IMR-90 (cell line): ENCODE data around the gene OPCML. TPM values are rescaled to one million over a fixed set of nuclear protein-coding genes. Genes with fewer than 3 reads are reported as not detected.
A peak's percentile ranks its signal among the peaks of the same experiment; 100 is the strongest.

Experiments
- ATAC-seq: fragments of 200-7000 bp; cut with Tn5 transposase; 2 replicates; pipeline ENCODE4 v1.9.1; 2020; ENCODE audit warnings: low read depth, mild to moderate bottlenecking, moderate library complexity
- BruUV-seq: library from RNA; stranded (reverse); fragments of 400-500 nt; replicated peaks from 2 replicates; lab custom pipeline; 2021; lab: Mats Ljungman, UMichigan
- CTCF ChIA-PET: fragments of 300-600 bp; formaldehyde crosslinking; extraction: SDS; loops from one replicate; lab custom pipeline; 2021; ENCODE audit warnings: antibody characterized with exemption; lab: Yijun Ruan, JAX
- POLR2A ChIA-PET: fragments of 300-600 bp; sonication (Branson Sonifier 250); formaldehyde crosslinking; loops from one replicate; lab custom pipeline; 2022; ENCODE audit warnings: antibody characterized with exemption; ENCODE audit not compliant: unreplicated experiment; lab: Charles Lee
- DNase-seq: peaks from one replicate; pipeline ENCODE4 v3.0.0; 2013
- H2AFZ ChIP-seq: replicated peaks from 2 replicates; pipeline ENCODE3; 2013; ENCODE audit warnings: low read length, mild to moderate bottlenecking; ENCODE audit not compliant: poor library complexity
- H2AK5ac ChIP-seq: 2 replicates; pipeline ENCODE4 v1.6.1; 2013; ENCODE audit warnings: low read depth, low read length, inconsistent platforms
- H2AK9ac ChIP-seq: replicated peaks from 2 replicates; pipeline ENCODE3; 2013; ENCODE audit warnings: mild to moderate bottlenecking, low read depth, low read length, moderate library complexity; ENCODE audit not compliant: poor library complexity
- H2BK120ac ChIP-seq: 2 replicates; pipeline ENCODE4 v1.6.1; 2013; ENCODE audit warnings: low read depth, low read length, inconsistent platforms
- H2BK15ac ChIP-seq: 3 replicates; pipeline ENCODE4 v1.6.1; 2013; ENCODE audit warnings: low read depth, low read length, inconsistent platforms
- H2BK20ac ChIP-seq: 2 replicates; pipeline ENCODE4 v1.6.1; 2013; ENCODE audit warnings: low read depth, mild to moderate bottlenecking, inconsistent platforms, low read length, moderate library complexity
- H2BK5ac ChIP-seq: 2 replicates; pipeline ENCODE4 v1.6.1; 2013; ENCODE audit warnings: mild to moderate bottlenecking, low read depth, low read length, inconsistent platforms; ENCODE audit not compliant: poor library complexity, severe bottlenecking
- H3K14ac ChIP-seq: replicated peaks from 2 replicates; pipeline ENCODE4 v1.6.1; 2013; ENCODE audit warnings: low read depth, low read length, inconsistent platforms
- H3K18ac ChIP-seq: 2 replicates; pipeline ENCODE4 v1.6.1; 2013; ENCODE audit warnings: low read depth, low read length, control low read depth
- H3K23ac ChIP-seq: 2 replicates; pipeline ENCODE4 v1.6.1; 2013; ENCODE audit warnings: low read depth, low read length, inconsistent platforms
- H3K27ac ChIP-seq: 2 replicates; pipeline ENCODE4 v1.5.1; 2013; ENCODE audit warnings: mild to moderate bottlenecking, control low read depth, low read length; ENCODE audit not compliant: insufficient read depth
- H3K27me3 ChIP-seq: 2 replicates; pipeline ENCODE4 v1.6.1; 2013; ENCODE audit warnings: low read length; ENCODE audit not compliant: control insufficient read depth, insufficient read depth
- H3K36me3 ChIP-seq: 2 replicates; pipeline ENCODE4 v1.6.1; 2013; ENCODE audit warnings: low read length, mixed read lengths; ENCODE audit not compliant: control insufficient read depth, insufficient read depth
- H3K4ac ChIP-seq: 2 replicates; pipeline ENCODE4 v1.6.1; 2013; ENCODE audit warnings: low read depth, low read length, inconsistent platforms
- H3K4me1 ChIP-seq: 2 replicates; pipeline ENCODE4 v1.6.1; 2013; ENCODE audit warnings: low read length, mixed read lengths; ENCODE audit not compliant: control insufficient read depth, insufficient read depth
- H3K4me2 ChIP-seq: 2 replicates; pipeline ENCODE4 v1.6.1; 2013; ENCODE audit warnings: low read depth, mild to moderate bottlenecking, control low read depth, low read length, moderate library complexity
- H3K4me3 ChIP-seq: 2 replicates; pipeline ENCODE4 v1.5.1; 2013; ENCODE audit warnings: low read depth, mild to moderate bottlenecking, control low read depth, low read length, moderate library complexity; ENCODE audit not compliant: insufficient read depth
- H3K56ac ChIP-seq: 2 replicates; pipeline ENCODE4 v1.6.1; 2013; ENCODE audit warnings: low read length, inconsistent platforms; ENCODE audit not compliant: insufficient read depth; ENCODE audit errors: extremely low read depth
- H3K79me1 ChIP-seq, 2 experiments: 2 replicates each; pipeline ENCODE4 v1.6.1; 2013; ENCODE audit warnings: low read length in 2 of 2, inconsistent platforms in 1 of 2, low read depth in 1 of 2
- H3K9ac ChIP-seq: 2 replicates; pipeline ENCODE4 v1.6.1; 2013; ENCODE audit warnings: low read depth, low read length, control low read depth
- H3K9me1 ChIP-seq: 2 replicates; pipeline ENCODE4 v1.6.1; 2013; ENCODE audit warnings: low read length, inconsistent platforms; ENCODE audit not compliant: insufficient read depth
- H3K9me3 ChIP-seq: 2 replicates; pipeline ENCODE4 v1.6.1; 2013; ENCODE audit warnings: low read length; ENCODE audit not compliant: control insufficient read depth, insufficient read depth
- H4K20me1 ChIP-seq: 2 replicates; pipeline ENCODE4 v1.6.1; 2013; ENCODE audit warnings: low read length, inconsistent platforms; ENCODE audit not compliant: insufficient read depth
- H4K5ac ChIP-seq: 2 replicates; pipeline ENCODE4 v1.6.1; 2013; ENCODE audit warnings: mild to moderate bottlenecking, low read depth, low read length, control low read depth
- H4K8ac ChIP-seq, 2 experiments: 2 replicates each; pipeline ENCODE4 v1.6.1; 2013; ENCODE audit warnings: low read depth in 2 of 2, low read length in 2 of 2, control low read depth in 1 of 2, inconsistent platforms in 1 of 2
- H4K91ac ChIP-seq: 2 replicates; pipeline ENCODE4 v1.6.1; 2013; ENCODE audit warnings: low read depth, low read length, inconsistent platforms; ENCODE audit not compliant: insufficient read depth
- CEBPB ChIP-seq: IDR thresholded peaks from 2 replicates; pipeline ENCODE4 v1.6.1; 2012; ENCODE audit warnings: low read depth, low read length, improper control_type of control experiment
- CHD1 ChIP-seq: IDR thresholded peaks from 2 replicates; pipeline ENCODE4 v1.6.1; 2012; ENCODE audit warnings: low read depth, low read length, improper control_type of control experiment
- CTCF ChIP-seq: conservative IDR thresholded peaks from 2 replicates; pipeline ENCODE4 v1.5.1; 2012; ENCODE audit warnings: mild to moderate bottlenecking, low read depth, low read length, improper control_type of control experiment
- ELK1 ChIP-seq: fragments of 150-350 bp; IDR thresholded peaks from 2 replicates; pipeline ENCODE4 v1.6.1; 2016; ENCODE audit warnings: low read depth, mild to moderate bottlenecking, low read length, moderate library complexity, borderline replicate concordance
- MAFK ChIP-seq: IDR thresholded peaks from 2 replicates; pipeline ENCODE4 v1.6.1; 2012; ENCODE audit warnings: low read depth, low read length, improper control_type of control experiment
- MAZ ChIP-seq: IDR thresholded peaks from 2 replicates; pipeline ENCODE4 v1.6.1; 2012; ENCODE audit warnings: low read depth, mild to moderate bottlenecking, low read length, improper control_type of control experiment, moderate library complexity, borderline replicate concordance
- MXI1 ChIP-seq: IDR thresholded peaks from 2 replicates; pipeline ENCODE4 v1.6.1; 2012; ENCODE audit warnings: low read depth, mild to moderate bottlenecking, low read length, moderate library complexity, borderline replicate concordance
- NFE2L2 ChIP-seq: fragments of 150-350 bp; IDR thresholded peaks from 2 replicates; pipeline ENCODE4 v1.6.1; 2016; ENCODE audit warnings: low read depth, mild to moderate bottlenecking, low read length
- RAD21 ChIP-seq: IDR thresholded peaks from 2 replicates; pipeline ENCODE4 v1.6.1; 2012; ENCODE audit warnings: low read length, improper control_type of control experiment
- RCOR1 ChIP-seq: IDR thresholded peaks from 2 replicates; pipeline ENCODE4 v1.6.1; 2012; ENCODE audit warnings: mild to moderate bottlenecking, low read length, improper control_type of control experiment; ENCODE audit not compliant: insufficient replicate concordance
- RFX5 ChIP-seq: IDR thresholded peaks from 2 replicates; pipeline ENCODE4 v1.8.0; 2012; ENCODE audit warnings: low read depth, mild to moderate bottlenecking, low read length, moderate library complexity
- WGBS, 2 experiments: methylation state at CpG; one replicate each; pipeline versions ENCODE4 v1.1.5 to v1.1.7; 2013; ENCODE audit warnings: missing lambda C conversion rate in 2 of 2; ENCODE audit not compliant: insufficient read length in 1 of 2; ENCODE audit errors: extremely low coverage in 2 of 2; 5-methylcytosine and 5-hydroxymethylcytosine counted together
- dilution Hi-C: fragments of 300-500 bp; cut with HindIII; formaldehyde crosslinking; loops from one replicate; pipeline ENCODE4 v1.14.3; 2018; ENCODE audit warnings: low sequenced_read_pairs; ENCODE audit not compliant: unreplicated experiment
- in situ Hi-C: fragments of 300-500 bp; cut with MboI; formaldehyde crosslinking; loops from 3 replicates; pipeline ENCODE4 v1.14.3; 2019; ENCODE audit warnings: low sequenced_read_pairs, inconsistent platforms, mixed read lengths
- intact Hi-C: fragments of 100-400 bp; cut with micrococcal nuclease; formaldehyde crosslinking; loops from 2 replicates; pipeline ENCODE4 v1.10.0; 2022
- polyA plus RNA-seq, 3 experiments: library from polyadenylated mRNA; depleted of rRNA; stranded (reverse); fragments of >200 nt; gene quantifications; 2 replicates each; pipeline ENCODE4 v1.2.3, GENCODE V29; 2012; ENCODE audit warnings: low replicate concordance in 1 of 3
- total RNA-seq: library from RNA; depleted of rRNA; stranded (reverse); fragments of >200 nt; gene quantifications from 2 replicates; pipeline ENCODE4 v1.2.3, GENCODE V29; 2012

The OPCML gene
- total and polyA plus RNA-seq, 2 of the 4 experiments (the other 2 are of a cell fraction), result under 0.01 to 2.6 TPM

GRCh38 chr11:133004369-133004768 lies 527.9 kb downstream of the OPCML start:
- dilution Hi-C loops, result no loop called here
- no TSS peak for BruUV-seq

More at GRCh38 chr11:133004369-133004768, 527.9 kb downstream of the OPCML start:
- WGBS, 2 experiments, result 71% methylated on average over 5 of the region's 13 CpGs; no CpG with 5 or more reads in 1 of the 2 experiments
- no peak overlapping the region for H3K56ac ChIP-seq
- H4K5ac ChIP-seq, result no peak overlapping the region
- no peak for DNase-seq
- no peaks in the 10 kb centered on the region for H3K4me1 ChIP-seq
- H3K4me2 ChIP-seq, result no peak overlapping the region
- H4K91ac ChIP-seq, result no peak overlapping the region
- H4K8ac ChIP-seq, result no peak overlapping the region
- H3K9me3 ChIP-seq, result peaks cover 9% of the 10 kb centered on the region; the same call in 1 of the 2 replicates
- no peak overlapping the region for H3K4me3 ChIP-seq
- ChIA-PET CTCF (no interaction called here), POLR2A (no interaction called here)
- no peaks in the 10 kb centered on the region for H3K36me3 ChIP-seq
- no peak overlapping the region for H3K9ac ChIP-seq
- ATAC-seq, result no peak
- no peaks in the 10 kb centered on the region for H3K9me1 ChIP-seq
- H3K14ac ChIP-seq, result no peak overlapping the region
- no peak overlapping the region for H2AK5ac ChIP-seq
- no peak overlapping the region for H3K4ac ChIP-seq
- H4K20me1 ChIP-seq, result no peaks in the 10 kb centered on the region
- intact Hi-C loops, result no loop called here
- H2BK120ac ChIP-seq, result no peak overlapping the region
- no peak overlapping the region for H2BK5ac ChIP-seq
- H3K79me1 ChIP-seq, result no peaks in the 10 kb centered on the region
- no peak overlapping the region for H3K27ac ChIP-seq
- H2BK15ac ChIP-seq, result no peak overlapping the region
- no peaks in the 10 kb centered on the region for H3K27me3 ChIP-seq
- H2BK20ac ChIP-seq, result no peak overlapping the region
- TF ChIP-seq MXI1 (no peak), MAFK (no peak), RCOR1 (no peak), CTCF (no peak), NFE2L2 (no peak), RFX5 (no peak), CHD1 (no peak), MAZ (no peak), ELK1 (no peak), RAD21 (no peak), CEBPB (no peak)
- in situ Hi-C loops, result no loop called here
- H3K23ac ChIP-seq, result no peak overlapping the region
- H2AFZ ChIP-seq, result peak overlapping the region; percentile 28
- no peak overlapping the region for H3K18ac ChIP-seq
- H2AK9ac ChIP-seq, result no peak overlapping the region
